Measurements from ENCODE around the gene DNAH6. TPM values are rescaled to one million over a fixed set of nuclear protein-coding genes. Genes with fewer than 3 reads are reported as not detected.

The DNAH6 gene
- total and polyA plus RNA-seq, 2 of the 8 experiments (the other 6 are each of a cell fraction or from before 2014, with no cell fraction given), result 0.06 to 0.43 TPM

DNA sequence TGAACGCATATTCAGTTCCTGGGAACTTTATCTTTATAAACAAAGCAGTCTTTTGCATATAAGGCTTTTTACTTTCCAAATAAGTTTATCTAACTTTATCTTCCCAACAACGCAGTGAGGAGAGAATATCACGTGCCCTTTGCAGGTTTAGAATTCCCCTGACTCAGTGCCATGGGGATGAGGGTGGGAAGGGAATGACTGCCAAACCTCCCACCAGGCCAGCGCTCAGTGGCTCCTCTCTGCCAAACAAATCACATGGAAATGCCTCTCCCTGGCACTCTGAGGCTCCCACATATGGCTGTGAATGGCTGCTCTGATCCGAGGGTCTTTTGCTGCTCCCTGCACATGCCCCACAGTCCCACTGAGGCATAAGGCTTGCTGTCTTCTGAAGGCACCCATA lies 158.3 kb downstream of the DNAH6 start:
- no peaks in the 10 kb centered on the region for H3K4me1 ChIP-seq (replicated peaks in 1 of 4; ENCODE audit: control insufficient read depth in 3 of 4, insufficient read depth in 4 of 4, low read length in 3 of 4)
- DNase-seq (ENCODE audit: low read depth in 1 of 2, low spot score in 2 of 2), result no peak
- no peak overlapping the region for H2AK5ac ChIP-seq (ENCODE audit: low read depth, low read length)
- H3K18ac ChIP-seq (ENCODE audit: extremely low read depth, low read length), result no peak overlapping the region
- no peak overlapping the region for H3K9ac ChIP-seq (replicated peaks in 1 of 4; ENCODE audit: extremely low read depth in 1 of 4, low read depth in 3 of 4, low read length in 3 of 4)
- no peak overlapping the region for H4K5ac ChIP-seq (ENCODE audit: insufficient read length, low read depth, low read length)
- TF ChIP-seq KDM4A (IDR thresholded peaks at IDR 0.05; ENCODE audit: low read depth, low read length, severe bottlenecking), result no peak
- TF ChIP-seq TEAD4 (IDR thresholded peaks at IDR 0.05; ENCODE audit: low read depth, low read length), result no peak
- TF ChIP-seq SP2 (IDR thresholded peaks at IDR 0.05; ENCODE audit: low read length), result no peak
- no peak for TF ChIP-seq EP300 (IDR thresholded peaks at IDR 0.05; ENCODE audit: borderline replicate concordance in 1 of 2, low read depth in 2 of 2, low read length in 2 of 2)
- no peak for TF ChIP-seq SIRT6 (IDR thresholded peaks at IDR 0.05; ENCODE audit: low read length)
- TF ChIP-seq RAD21 (IDR thresholded peaks at IDR 0.05 in 1 of 2, conservative IDR thresholded peaks at IDR 0.05 in 1 of 2; ENCODE audit: low read depth in 2 of 2, low read length in 2 of 2), result no peak
- H3K9me3 ChIP-seq (ENCODE audit: insufficient read depth in 2 of 2, low read depth in 1 of 2, low read length in 1 of 2), result no peaks in the 10 kb centered on the region
- H2AFZ ChIP-seq (ENCODE audit: low read length), result no peak overlapping the region
- no peak overlapping the region for H2BK20ac ChIP-seq (ENCODE audit: low read length)
- H3K79me1 ChIP-seq (ENCODE audit: low read depth, low read length), result no peaks in the 10 kb centered on the region
- H3K23me2 ChIP-seq (ENCODE audit: low read depth, low read length), result no peaks in the 10 kb centered on the region
- no peak for FAIRE-seq
- no peak overlapping the region for H3K27ac ChIP-seq (ENCODE audit: low read depth, low read length)
- no peak overlapping the region for H4K91ac ChIP-seq (replicated peaks; ENCODE audit: insufficient read length, low read length)
- no peak overlapping the region for H2BK120ac ChIP-seq (replicated peaks; ENCODE audit: low read depth, low read length)
- no peak overlapping the region for H3K14ac ChIP-seq (ENCODE audit: insufficient read length)
- H3K4me3 ChIP-seq (ENCODE audit: extremely low read depth in 1 of 4, insufficient read depth in 2 of 4, low read depth in 3 of 4, low read length in 4 of 4), result no peak overlapping the region
- H3K36me3 ChIP-seq (ENCODE audit: control insufficient read depth in 2 of 4, insufficient read depth in 4 of 4, low read length in 3 of 4), result no peaks in the 10 kb centered on the region
- H3K4me2 ChIP-seq (ENCODE audit: insufficient read depth in 1 of 2, low read depth in 2 of 2, low read length in 2 of 2), result no peak overlapping the region
- ChIA-PET POLR2A (ENCODE audit: partially characterized antibody) (no interaction called here), CTCF (ENCODE audit: partially characterized antibody) (no interaction called here)
- no peak overlapping the region for H2BK15ac ChIP-seq (ENCODE audit: low read length)
- H3K23ac ChIP-seq (ENCODE audit: insufficient read length), result no peak overlapping the region
- no peak overlapping the region for H2BK12ac ChIP-seq (ENCODE audit: low read depth, low read length)
- no peak overlapping the region for H2BK5ac ChIP-seq (ENCODE audit: low read depth, low read length)
- no peak overlapping the region for H4K8ac ChIP-seq (ENCODE audit: extremely low read depth, insufficient read depth, low read length)
- no peak overlapping the region for H3K56ac ChIP-seq (replicated peaks; ENCODE audit: insufficient read length, low read depth, low read length)
- H3K79me2 ChIP-seq (ENCODE audit: control insufficient read depth in 1 of 2, insufficient read depth in 2 of 2, low read length in 2 of 2), result no peaks in the 10 kb centered on the region
- H3K4ac ChIP-seq (replicated peaks; ENCODE audit: insufficient read length, low read depth, low read length), result no peak overlapping the region
- H3K27me3 ChIP-seq (replicated peaks in 1 of 4; ENCODE audit: control insufficient read depth in 3 of 4, extremely low read depth in 1 of 4, insufficient read depth in 3 of 4, low read length in 3 of 4), result no peaks in the 10 kb centered on the region
- WGBS, 2 experiments (ENCODE audit: extremely low coverage in 1 of 2, insufficient coverage in 1 of 2, insufficient read length in 1 of 2, insufficient replicate concordance in 2 of 2, low coverage in 1 of 2, low lambda C conversion rate in 2 of 2, missing lambda C conversion rate in 1 of 2), result 77% methylated on average over 5 of the region's 5 CpGs; no CpG with 5 or more reads in 1 of the 2 experiments
- H4K20me1 ChIP-seq (replicated peaks in 1 of 2; ENCODE audit: control insufficient read depth in 1 of 2, insufficient read depth in 2 of 2, low read length in 2 of 2), result no peaks in the 10 kb centered on the region
